ENCODE results near the gene CPNE7. TPM values are rescaled to one million over a fixed set of nuclear protein-coding genes. Genes with fewer than 3 reads are reported as not detected.

Gene CPNE7
- total and polyA plus RNA-seq, 9 of the 15 experiments (the other 6 are each of a cell fraction or from before 2014, with no cell fraction given), result 0.30 to 73.4 (median 32.7) TPM

DNA sequence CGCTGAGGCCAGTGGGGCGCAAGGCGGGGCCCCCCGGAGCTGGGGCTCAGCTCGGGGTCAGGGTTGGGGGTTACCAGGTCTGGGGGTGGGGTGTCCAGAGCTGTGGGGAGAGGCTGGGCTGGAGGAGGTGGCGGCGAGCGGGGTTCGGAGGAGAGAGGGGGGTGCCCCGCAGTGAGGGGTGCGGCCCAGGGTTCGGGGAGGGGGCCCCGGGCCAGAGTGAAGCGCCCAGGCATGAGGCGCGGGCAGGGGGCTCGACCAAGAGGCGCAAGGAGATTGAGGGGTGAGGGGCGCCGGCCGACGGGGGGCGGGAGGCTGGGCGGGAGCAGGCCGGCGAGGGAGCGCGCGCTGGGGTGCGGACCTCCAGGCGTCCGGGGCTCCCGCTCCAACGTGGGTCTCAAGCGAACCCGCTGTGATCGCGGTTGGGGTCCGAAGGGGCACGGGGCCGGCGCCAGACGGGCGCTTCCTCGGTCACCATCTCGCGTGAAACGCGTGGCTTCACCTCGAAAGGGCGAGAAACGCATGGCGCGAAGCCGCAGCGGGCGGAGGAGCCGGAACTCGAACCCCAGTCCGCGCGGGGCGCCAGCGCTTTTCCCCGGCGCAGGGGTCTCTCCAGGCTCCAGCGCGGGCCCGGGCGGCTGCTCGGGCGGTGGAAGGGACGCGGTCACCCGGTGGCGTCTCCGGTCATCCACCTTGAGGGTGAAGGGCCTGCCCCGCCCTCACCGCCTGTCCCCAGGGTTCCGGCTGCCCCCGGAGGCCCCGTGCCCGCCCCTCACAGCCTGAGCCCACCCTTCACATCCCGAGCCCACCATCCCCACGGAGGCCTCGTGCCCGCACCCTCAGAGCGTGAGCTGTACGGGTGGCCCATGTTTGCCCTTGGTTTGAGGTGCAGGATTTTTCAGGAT, 846 bp downstream of the CPNE7 start (continued):
- TF ChIP-seq ZBTB40 (IDR thresholded peaks at IDR 0.05) (0 out of 2 replicates have a peak, but pooled peaks have one; percentile 20), ZBTB40 (CRISPR knock-in tag; IDR thresholded peaks at IDR 0.05) (no peak), HMGXB4 (CRISPR knock-in tag; IDR thresholded peaks at IDR 0.05) (no peak), SMARCA5 (IDR thresholded peaks at IDR 0.05) (no peak), ZBTB17 (CRISPR knock-in tag; IDR thresholded peaks at IDR 0.05) (no peak), ZBTB11 (CRISPR knock-in tag; IDR thresholded peaks at IDR 0.05) (no peak), HINFP (tag; conservative IDR thresholded peaks at IDR 0.05; ENCODE audit: low read depth) (no peak), HMG20B (CRISPR knock-in tag; IDR thresholded peaks at IDR 0.05) (no peak)

All from K562 (cell line).